ENCODE data around the gene OR51S1.
A peak's percentile ranks its signal among the peaks of the same experiment; 100 is the strongest.

Gene OR51S1

GRCh38 chr11:4851033-4851432 lies 2.0 kb upstream of the OR51S1 start:
- H3K4me3 ChIP-seq (ENCODE audit: low read depth, low read length) = no peak overlapping the region
- ChIA-PET CTCF (no interaction called here), POLR2A (no interaction called here)
- TF ChIP-seq CTCF (IDR thresholded peaks at IDR 0.05; ENCODE audit: insufficient read depth, low read length, missing control alignments) = no peak
- DNase-seq (ENCODE audit: low read depth, low spot score) = no peak

- ChIA-PET CTCF (no interaction called here), POLR2A (no interaction called here)
- no peak for TF ChIP-seq CTCF (IDR thresholded peaks at IDR 0.05; ENCODE audit: insufficient read depth, low read length, missing control alignments)
- H3K4me3 ChIP-seq (ENCODE audit: low read depth, low read length) = no peak overlapping the region
- no peak for DNase-seq (ENCODE audit: low read depth, low spot score)
These were observed 9.0 kb downstream of the OR51S1 start for GRCh38 chr11:4839851-4840549.

GRCh38 chr11:4830909-4831308 lies 18.1 kb downstream of the OR51S1 start:
- DNase-seq (ENCODE audit: low read depth, low spot score) = no peak
- ChIA-PET CTCF (interaction anchor here (0.8 to 1.7 kb wide), 2 partner anchors 194 to 204 kb away, joined by 3 to 10 read pairs; partner anchors contain the start of gene OR51D1), POLR2A (no interaction called here)
- H3K4me3 ChIP-seq (ENCODE audit: low read depth, low read length) = no peak overlapping the region
- TF ChIP-seq CTCF (IDR thresholded peaks at IDR 0.05; ENCODE audit: insufficient read depth, low read length, missing control alignments) = no peak

- H3K4me3 ChIP-seq (ENCODE audit: low read depth, low read length) = no peak overlapping the region
- CTCF ChIA-PET = interaction anchor here (0.8 to 1.7 kb wide), 2 partner anchors 194 to 203 kb away, joined by 3 to 10 read pairs; partner anchors contain the start of gene OR51D1
- POLR2A ChIA-PET = no interaction called here
- TF ChIP-seq CTCF (IDR thresholded peaks at IDR 0.05; ENCODE audit: insufficient read depth, low read length, missing control alignments) = no peak
- DNase-seq (ENCODE audit: low read depth, low spot score) = no peak
These were observed 18.7 kb downstream of the OR51S1 start for GRCh38 chr11:4830346-4830745.

GRCh38 chr11:4826425-4826824 lies 22.6 kb downstream of the OR51S1 start:
- ChIA-PET POLR2A (no interaction called here), CTCF (interaction anchor here (0.9 to 3.9 kb wide), 7 partner anchors 18 to 231 kb away, joined by 3 to 58 read pairs (median 6); partner anchors contain the start of gene OR51D1)
- TF ChIP-seq CTCF (IDR thresholded peaks at IDR 0.05; ENCODE audit: insufficient read depth, low read length, missing control alignments) = peak; percentile 19
- DNase-seq (ENCODE audit: low read depth, low spot score) = peak; percentile 24
- H3K4me3 ChIP-seq (ENCODE audit: low read depth, low read length) = no peak overlapping the region

GRCh38 chr11:4825132-4825531 lies 23.9 kb downstream of the OR51S1 start:
- no peak for DNase-seq (ENCODE audit: low read depth, low spot score)
- TF ChIP-seq CTCF (IDR thresholded peaks at IDR 0.05; ENCODE audit: insufficient read depth, low read length, missing control alignments) = no peak
- ChIA-PET CTCF (interaction anchor here (0.6 to 3.9 kb wide), 4 partner anchors 188 to 200 kb away, joined by 3 to 58 read pairs (median 12); partner anchors contain the start of gene OR51D1), POLR2A (no interaction called here)
- no peak overlapping the region for H3K4me3 ChIP-seq (ENCODE audit: low read depth, low read length)
